MM.1S (cell line): ENCODE data around the gene PDGFD.

Source experiments
- EZH2 ChIP-seq: fragments of 300-600 bp; sonication (generic); optimal IDR thresholded peaks from 2 replicates; pipeline ENCODE3; 2017; ENCODE audit warnings: low read depth, mild to moderate bottlenecking, antibody characterized with exemption, low read length, mixed read lengths
- EZH2phosphoT487 ChIP-seq: fragments of 300-600 bp; sonication (generic); IDR thresholded peaks from 2 replicates; pipeline ENCODE4 v1.6.1; 2018; ENCODE audit warnings: antibody characterized with exemption, low read length
- TF ChIP-seq, protein P1 (sequence below): fragments of 300-600 bp; sonication (generic); IDR thresholded peaks from 2 replicates; pipeline ENCODE4 v1.5.1; 2016; ENCODE audit warnings: antibody characterized with exemption, low read length, mixed read lengths

GRCh38 chr11:103995896-103996295 is 168.1 kb downstream of the PDGFD start:
- TF ChIP-seq, protein P1, sequence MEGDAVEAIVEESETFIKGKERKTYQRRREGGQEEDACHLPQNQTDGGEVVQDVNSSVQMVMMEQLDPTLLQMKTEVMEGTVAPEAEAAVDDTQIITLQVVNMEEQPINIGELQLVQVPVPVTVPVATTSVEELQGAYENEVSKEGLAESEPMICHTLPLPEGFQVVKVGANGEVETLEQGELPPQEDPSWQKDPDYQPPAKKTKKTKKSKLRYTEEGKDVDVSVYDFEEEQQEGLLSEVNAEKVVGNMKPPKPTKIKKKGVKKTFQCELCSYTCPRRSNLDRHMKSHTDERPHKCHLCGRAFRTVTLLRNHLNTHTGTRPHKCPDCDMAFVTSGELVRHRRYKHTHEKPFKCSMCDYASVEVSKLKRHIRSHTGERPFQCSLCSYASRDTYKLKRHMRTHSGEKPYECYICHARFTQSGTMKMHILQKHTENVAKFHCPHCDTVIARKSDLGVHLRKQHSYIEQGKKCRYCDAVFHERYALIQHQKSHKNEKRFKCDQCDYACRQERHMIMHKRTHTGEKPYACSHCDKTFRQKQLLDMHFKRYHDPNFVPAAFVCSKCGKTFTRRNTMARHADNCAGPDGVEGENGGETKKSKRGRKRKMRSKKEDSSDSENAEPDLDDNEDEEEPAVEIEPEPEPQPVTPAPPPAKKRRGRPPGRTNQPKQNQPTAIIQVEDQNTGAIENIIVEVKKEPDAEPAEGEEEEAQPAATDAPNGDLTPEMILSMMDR = no peak
- TF ChIP-seq EZH2 (no peak), EZH2phosphoT487 (no peak)
